Panc1 (cell line): ENCODE data around the gene EIF4EBP2.

ENCODE experiments used
- POLR2AphosphoS5 ChIP-seq: IDR thresholded peaks from 2 replicates; pipeline ENCODE4 v1.6.1; 2012; ENCODE audit warnings: mild to moderate bottlenecking, low read depth, low read length, moderate library complexity
- SIN3A ChIP-seq: IDR thresholded peaks from 2 replicates; pipeline ENCODE4 v1.6.1; 2012; ENCODE audit warnings: low read depth, mild to moderate bottlenecking, low read length, moderate library complexity, borderline replicate concordance; ENCODE audit not compliant: insufficient read depth
- TCF7L2 ChIP-seq: IDR thresholded peaks from 2 replicates; pipeline ENCODE4 v1.6.1; 2011; ENCODE audit warnings: mild to moderate bottlenecking, low read depth, low read length, inconsistent platforms
- TF ChIP-seq, protein P1 (sequence below): fragments of 450-650 bp; IDR thresholded peaks from 2 replicates; pipeline ENCODE4 v1.5.1; 2017; ENCODE audit warnings: mild to moderate bottlenecking
- TF ChIP-seq, protein P2 (sequence below), 2 experiments: IDR thresholded peaks; 2 replicates each; pipeline ENCODE4 v1.6.1; 2011 to 2012; ENCODE audit warnings: low read depth in 2 of 2, control low read depth in 1 of 2, low read length in 1 of 2, mild to moderate bottlenecking in 1 of 2, moderate library complexity in 1 of 2; ENCODE audit not compliant: insufficient read depth in 1 of 2

DNA sequence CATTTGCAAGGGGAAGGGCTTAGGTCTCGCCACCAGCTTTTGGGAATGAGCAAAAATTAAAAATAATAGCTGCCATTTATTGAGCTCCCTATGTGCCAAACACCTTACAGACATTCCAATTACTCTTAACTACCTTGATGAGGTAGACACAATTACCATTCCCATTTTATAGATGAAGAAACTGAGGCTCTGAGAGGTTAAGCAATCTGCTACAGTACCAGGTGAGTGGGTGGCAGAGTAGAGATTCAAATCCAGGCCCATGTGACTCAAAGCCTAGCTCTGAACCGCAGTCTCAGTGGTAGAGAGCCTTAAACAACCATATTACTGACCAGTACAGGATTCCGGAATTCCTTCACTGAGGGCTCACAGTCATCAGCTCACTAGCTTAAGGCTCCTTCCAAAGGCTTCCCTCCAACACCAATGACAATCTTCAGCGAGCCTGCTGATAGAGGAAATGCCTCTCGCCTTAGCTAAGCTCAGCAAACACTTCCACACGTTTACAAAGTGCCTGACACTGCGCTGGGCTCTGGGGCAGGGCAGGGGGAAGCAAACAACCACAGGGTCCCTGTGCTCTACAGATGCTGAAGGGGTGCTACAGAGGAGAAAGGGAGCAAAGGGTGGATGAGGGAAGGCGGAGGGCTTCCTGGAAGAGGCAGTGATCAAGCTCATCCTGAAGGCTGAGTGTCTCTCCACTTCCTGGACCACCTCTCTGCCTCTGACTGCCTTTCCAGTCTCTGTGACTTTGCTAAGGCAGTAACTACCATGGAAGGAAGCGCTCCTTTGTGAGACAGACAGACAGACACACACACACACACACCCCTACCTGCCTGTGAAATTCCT, 28.9 kb upstream of the EIF4EBP2 start:
- TF ChIP-seq, protein P1, sequence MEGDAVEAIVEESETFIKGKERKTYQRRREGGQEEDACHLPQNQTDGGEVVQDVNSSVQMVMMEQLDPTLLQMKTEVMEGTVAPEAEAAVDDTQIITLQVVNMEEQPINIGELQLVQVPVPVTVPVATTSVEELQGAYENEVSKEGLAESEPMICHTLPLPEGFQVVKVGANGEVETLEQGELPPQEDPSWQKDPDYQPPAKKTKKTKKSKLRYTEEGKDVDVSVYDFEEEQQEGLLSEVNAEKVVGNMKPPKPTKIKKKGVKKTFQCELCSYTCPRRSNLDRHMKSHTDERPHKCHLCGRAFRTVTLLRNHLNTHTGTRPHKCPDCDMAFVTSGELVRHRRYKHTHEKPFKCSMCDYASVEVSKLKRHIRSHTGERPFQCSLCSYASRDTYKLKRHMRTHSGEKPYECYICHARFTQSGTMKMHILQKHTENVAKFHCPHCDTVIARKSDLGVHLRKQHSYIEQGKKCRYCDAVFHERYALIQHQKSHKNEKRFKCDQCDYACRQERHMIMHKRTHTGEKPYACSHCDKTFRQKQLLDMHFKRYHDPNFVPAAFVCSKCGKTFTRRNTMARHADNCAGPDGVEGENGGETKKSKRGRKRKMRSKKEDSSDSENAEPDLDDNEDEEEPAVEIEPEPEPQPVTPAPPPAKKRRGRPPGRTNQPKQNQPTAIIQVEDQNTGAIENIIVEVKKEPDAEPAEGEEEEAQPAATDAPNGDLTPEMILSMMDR = no peak
- TF ChIP-seq, protein P2, sequence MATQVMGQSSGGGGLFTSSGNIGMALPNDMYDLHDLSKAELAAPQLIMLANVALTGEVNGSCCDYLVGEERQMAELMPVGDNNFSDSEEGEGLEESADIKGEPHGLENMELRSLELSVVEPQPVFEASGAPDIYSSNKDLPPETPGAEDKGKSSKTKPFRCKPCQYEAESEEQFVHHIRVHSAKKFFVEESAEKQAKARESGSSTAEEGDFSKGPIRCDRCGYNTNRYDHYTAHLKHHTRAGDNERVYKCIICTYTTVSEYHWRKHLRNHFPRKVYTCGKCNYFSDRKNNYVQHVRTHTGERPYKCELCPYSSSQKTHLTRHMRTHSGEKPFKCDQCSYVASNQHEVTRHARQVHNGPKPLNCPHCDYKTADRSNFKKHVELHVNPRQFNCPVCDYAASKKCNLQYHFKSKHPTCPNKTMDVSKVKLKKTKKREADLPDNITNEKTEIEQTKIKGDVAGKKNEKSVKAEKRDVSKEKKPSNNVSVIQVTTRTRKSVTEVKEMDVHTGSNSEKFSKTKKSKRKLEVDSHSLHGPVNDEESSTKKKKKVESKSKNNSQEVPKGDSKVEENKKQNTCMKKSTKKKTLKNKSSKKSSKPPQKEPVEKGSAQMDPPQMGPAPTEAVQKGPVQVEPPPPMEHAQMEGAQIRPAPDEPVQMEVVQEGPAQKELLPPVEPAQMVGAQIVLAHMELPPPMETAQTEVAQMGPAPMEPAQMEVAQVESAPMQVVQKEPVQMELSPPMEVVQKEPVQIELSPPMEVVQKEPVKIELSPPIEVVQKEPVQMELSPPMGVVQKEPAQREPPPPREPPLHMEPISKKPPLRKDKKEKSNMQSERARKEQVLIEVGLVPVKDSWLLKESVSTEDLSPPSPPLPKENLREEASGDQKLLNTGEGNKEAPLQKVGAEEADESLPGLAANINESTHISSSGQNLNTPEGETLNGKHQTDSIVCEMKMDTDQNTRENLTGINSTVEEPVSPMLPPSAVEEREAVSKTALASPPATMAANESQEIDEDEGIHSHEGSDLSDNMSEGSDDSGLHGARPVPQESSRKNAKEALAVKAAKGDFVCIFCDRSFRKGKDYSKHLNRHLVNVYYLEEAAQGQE (IDR thresholded peaks at IDR 0.05; ENCODE audit: insufficient read depth in 1 of 2, low read depth in 2 of 2, low read length in 1 of 2) = no peak
- TF ChIP-seq POLR2AphosphoS5 (no peak), TCF7L2 (no peak), SIN3A (no peak)
